DMS53 (cell line): ENCODE measurements around the gene LRRTM3.

Experiments used
- DNase-seq: peaks from one replicate; lab custom pipeline; 2025; lab: John Stamatoyannopoulos, UW

The LRRTM3 gene

GRCh38 chr10:67022099-67022498, 96.3 kb downstream of the LRRTM3 start:
- DNase-seq, result peak; percentile 35

- peak; percentile 42 for DNase-seq
Measured at GRCh38 chr10:67033878-67034277, 108.0 kb downstream of the LRRTM3 start.

GRCh38 chr10:67036808-67037207, 111.0 kb downstream of the LRRTM3 start:
- DNase-seq, result peak; percentile 56

GRCh38 chr10:67043041-67043440, 117.2 kb downstream of the LRRTM3 start:
- DNase-seq, result no peak

- DNase-seq, result no peak
Measured at GRCh38 chr10:67045404-67045803, 119.6 kb downstream of the LRRTM3 start.

- peak; percentile 21 for DNase-seq
Measured at GRCh38 chr10:67046507-67046906, 120.7 kb downstream of the LRRTM3 start.

GRCh38 chr10:67049988-67050387, 124.2 kb downstream of the LRRTM3 start:
- DNase-seq, result no peak

GRCh38 chr10:67050415-67050814, 124.6 kb downstream of the LRRTM3 start:
- no peak for DNase-seq

- no peak for DNase-seq
Measured at GRCh38 chr10:67072654-67073053, 146.8 kb downstream of the LRRTM3 start.

- no peak for DNase-seq
Measured at GRCh38 chr10:67075491-67075971, 149.7 kb downstream of the LRRTM3 start.

GRCh38 chr10:67076144-67076543, 150.3 kb downstream of the LRRTM3 start:
- DNase-seq, result peak; percentile 27

GRCh38 chr10:67077376-67077775, 151.5 kb downstream of the LRRTM3 start:
- DNase-seq, result no peak

- no peak for DNase-seq
Measured at GRCh38 chr10:67079126-67079525, 153.3 kb downstream of the LRRTM3 start.

- no peak for DNase-seq
Measured at GRCh38 chr10:67086327-67087134, 160.7 kb downstream of the LRRTM3 start.

- DNase-seq, result no peak
Measured at GRCh38 chr10:67087135-67087425, 161.2 kb downstream of the LRRTM3 start.

- no peak for DNase-seq
Measured at GRCh38 chr10:67088036-67088435, 162.2 kb downstream of the LRRTM3 start.

GRCh38 chr10:67095531-67095930, 169.7 kb downstream of the LRRTM3 start:
- no peak for DNase-seq

- DNase-seq, result peak; percentile 14
Measured at GRCh38 chr10:67098461-67098860, 172.6 kb downstream of the LRRTM3 start.

- no peak for DNase-seq
Measured at GRCh38 chr10:67100951-67101350, 175.1 kb downstream of the LRRTM3 start.

- DNase-seq, result no peak
Measured at GRCh38 chr10:67107670-67108069, 181.8 kb downstream of the LRRTM3 start.

- no peak for DNase-seq
Measured at GRCh38 chr10:67110286-67110685, 184.4 kb downstream of the LRRTM3 start.

- no peak for DNase-seq
Measured at GRCh38 chr10:67112765-67113164, 186.9 kb downstream of the LRRTM3 start.

- peak; percentile 90 for DNase-seq
Measured at GRCh38 chr10:67114945-67115344, 189.1 kb downstream of the LRRTM3 start.

GRCh38 chr10:67115972-67116371, 190.1 kb downstream of the LRRTM3 start:
- DNase-seq, result peak; percentile 50
